AG04450 (cell line): ENCODE results near the gene CENPH. TPM values are rescaled to one million over a fixed set of nuclear protein-coding genes. Genes with fewer than 3 reads are reported as not detected.

Experiments used
- CTCF ChIA-PET: fragments of 300-600, 350-600 bp; formaldehyde crosslinking; extraction: SDS; loops from one replicate; lab custom pipeline; 2022; ENCODE audit warnings: antibody characterized with exemption, inconsistent platforms; lab: Charles Lee
- POLR2A ChIA-PET: fragments of 350-600 bp; formaldehyde crosslinking; extraction: SDS; loops from one replicate; lab custom pipeline; 2021; ENCODE audit warnings: antibody characterized with exemption, inconsistent platforms; lab: Yijun Ruan, JAX
- DNase-seq: peaks from one replicate; pipeline ENCODE4 v3.0.0-alpha.2; 2011; ENCODE audit warnings: low read depth, low spot score
- H3K27ac ChIP-seq: one replicate; pipeline ENCODE4 v1.5.1; 2012; ENCODE audit warnings: low read depth, low read length, control low read depth
- H3K27me3 ChIP-seq: one replicate; pipeline ENCODE4 v1.6.0; 2012; ENCODE audit warnings: low read length; ENCODE audit not compliant: control insufficient read depth, insufficient read depth
- H3K4me3 ChIP-seq: 2 replicates; pipeline ENCODE4 v1.5.1; 2011; ENCODE audit warnings: mild to moderate bottlenecking, low read depth, low read length, control low read depth
- H3K9me3 ChIP-seq: 2 replicates; pipeline ENCODE4 v1.5.1; 2012; ENCODE audit warnings: low read length; ENCODE audit not compliant: control insufficient read depth, insufficient read depth
- CTCF ChIP-seq: IDR thresholded peaks from 2 replicates; pipeline ENCODE4 v1.5.1; 2011; ENCODE audit warnings: low read depth, low read length, control low read depth, inconsistent platforms
- polyA plus RNA-seq: library from polyadenylated mRNA; depleted of rRNA; stranded (reverse); fragments of >200 nt; gene quantifications from 2 replicates; pipeline ENCODE4 v1.2.3, GENCODE V29; 2011

CENPH gene
- polyA plus RNA-seq, 1 experiment, result 5.9 TPM

DNA sequence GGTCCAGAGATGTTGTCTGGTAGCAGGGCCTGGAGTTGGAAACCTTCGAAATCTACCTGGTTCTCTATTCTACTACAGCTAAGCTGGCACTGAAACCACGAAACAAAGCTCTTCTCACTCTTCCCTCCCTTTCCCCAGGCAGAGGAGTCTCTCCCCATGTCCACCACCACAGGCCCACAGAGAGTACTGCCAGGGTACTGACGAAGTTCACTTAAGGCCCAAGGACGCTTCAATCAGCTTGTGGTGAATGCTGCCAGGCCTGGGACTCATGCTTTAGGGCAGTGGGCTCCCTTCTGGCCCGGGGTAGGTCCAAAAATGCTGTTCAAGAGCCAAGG is 39.7 kb upstream of the CENPH start:
- Histone ChIP-seq H3K27ac (no peak overlapping the region), H3K4me3 (no peak overlapping the region), H3K9me3 (no peaks in the 10 kb centered on the region), H3K27me3 (no peaks in the 10 kb centered on the region)
- DNase-seq, result no peak
- POLR2A ChIA-PET, result no interaction called here
- TF ChIP-seq CTCF, result no peak
- CTCF ChIA-PET, result interaction anchor here (0.5 kb wide), 1 partner anchor 16 kb away, joined by 3 read pairs; no protein-coding TSS in a partner anchor

DNA sequence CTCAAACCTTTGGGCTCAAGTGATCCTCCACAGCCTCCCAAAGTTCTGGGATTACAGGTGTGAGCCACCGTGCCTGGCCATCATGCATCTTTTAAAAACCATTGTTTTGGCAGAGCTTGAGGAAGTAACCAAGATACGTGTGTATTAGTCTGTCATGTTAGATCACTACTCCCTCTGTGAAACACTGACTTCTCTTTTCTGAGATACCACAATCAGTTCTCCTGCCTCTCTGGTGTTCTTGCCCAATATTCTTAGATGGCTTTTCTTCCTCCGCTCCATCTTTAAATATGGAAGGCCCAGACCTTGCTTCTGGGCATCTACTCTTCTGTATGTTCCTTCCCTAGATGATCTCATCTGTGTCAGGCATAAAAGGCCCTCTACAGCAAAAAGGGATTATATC is 36.7 kb upstream of the CENPH start:
- Histone ChIP-seq H3K27ac (no peak overlapping the region), H3K27me3 (no peaks in the 10 kb centered on the region), H3K9me3 (no peaks in the 10 kb centered on the region), H3K4me3 (no peak overlapping the region)
- ChIA-PET POLR2A (no interaction called here), CTCF (no interaction called here)
- no peak for DNase-seq
- no peak for TF ChIP-seq CTCF

- H3K9me3 ChIP-seq, result no peaks in the 10 kb centered on the region
- no peak for DNase-seq
- H3K27me3 ChIP-seq, result no peaks in the 10 kb centered on the region
- H3K27ac ChIP-seq, result no peak overlapping the region
- POLR2A ChIA-PET, result no interaction called here
- H3K4me3 ChIP-seq, result no peak overlapping the region
- CTCF ChIA-PET, result no interaction called here
- TF ChIP-seq CTCF, result no peak
These were observed 32.9 kb upstream of the CENPH start for GRCh38 chr5:69156456-69156855.

GRCh38 chr5:69158039-69158438 is 31.3 kb upstream of the CENPH start:
- no peak for TF ChIP-seq CTCF
- Histone ChIP-seq H3K9me3 (no peaks in the 10 kb centered on the region), H3K27ac (no peak overlapping the region), H3K4me3 (no peak overlapping the region), H3K27me3 (no peaks in the 10 kb centered on the region)
- ChIA-PET CTCF (interaction anchor here (0.6 kb wide), 2 partner anchors 20 to 63 kb away, joined by 3 to 6 read pairs; no protein-coding TSS in a partner anchor), POLR2A (no interaction called here)
- no peak for DNase-seq

DNA sequence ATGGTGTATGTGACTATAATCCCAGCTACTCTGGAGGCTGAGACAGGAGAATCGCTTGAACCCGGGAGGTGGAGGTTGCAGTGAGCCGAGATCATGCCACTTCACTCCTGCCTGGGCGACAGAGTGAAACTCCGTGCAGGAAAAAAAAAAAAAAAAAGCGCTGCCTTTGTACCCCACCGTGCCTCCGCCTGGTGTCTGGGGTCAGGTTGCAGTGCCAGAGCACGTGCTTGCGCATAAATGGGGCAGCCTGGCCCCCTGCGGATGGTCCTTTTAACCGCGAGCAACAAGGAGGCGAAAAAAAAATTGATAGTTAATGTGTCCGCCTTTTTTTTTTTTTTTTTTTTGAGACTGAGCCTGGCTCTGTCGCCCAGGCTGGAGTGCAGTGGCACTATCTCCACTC is 28.7 kb upstream of the CENPH start:
- CTCF ChIA-PET, result no interaction called here
- no peak overlapping the region for H3K27ac ChIP-seq
- no peak overlapping the region for H3K4me3 ChIP-seq
- no peaks in the 10 kb centered on the region; the same call in 1 of the 2 replicates for H3K9me3 ChIP-seq
- DNase-seq, result no peak
- TF ChIP-seq CTCF, result no peak
- POLR2A ChIA-PET, result no interaction called here
- H3K27me3 ChIP-seq, result no peaks in the 10 kb centered on the region
